Neural progenitor cell (in vitro differentiated cells): ENCODE data around the gene ATP6V0E1.

Source experiments
- EZH2 ChIP-seq: fragments of 200-600 bp; sonication (generic); IDR thresholded peaks from 2 replicates; pipeline ENCODE4 v1.6.1; 2017; ENCODE audit warnings: antibody characterized with exemption, mild to moderate bottlenecking, moderate library complexity
- TF ChIP-seq, protein P1 (sequence below): fragments of 200-600 bp; sonication (generic); IDR thresholded peaks from 2 replicates; pipeline ENCODE4 v1.5.1; 2017; ENCODE audit warnings: antibody characterized with exemption, mild to moderate bottlenecking

DNA sequence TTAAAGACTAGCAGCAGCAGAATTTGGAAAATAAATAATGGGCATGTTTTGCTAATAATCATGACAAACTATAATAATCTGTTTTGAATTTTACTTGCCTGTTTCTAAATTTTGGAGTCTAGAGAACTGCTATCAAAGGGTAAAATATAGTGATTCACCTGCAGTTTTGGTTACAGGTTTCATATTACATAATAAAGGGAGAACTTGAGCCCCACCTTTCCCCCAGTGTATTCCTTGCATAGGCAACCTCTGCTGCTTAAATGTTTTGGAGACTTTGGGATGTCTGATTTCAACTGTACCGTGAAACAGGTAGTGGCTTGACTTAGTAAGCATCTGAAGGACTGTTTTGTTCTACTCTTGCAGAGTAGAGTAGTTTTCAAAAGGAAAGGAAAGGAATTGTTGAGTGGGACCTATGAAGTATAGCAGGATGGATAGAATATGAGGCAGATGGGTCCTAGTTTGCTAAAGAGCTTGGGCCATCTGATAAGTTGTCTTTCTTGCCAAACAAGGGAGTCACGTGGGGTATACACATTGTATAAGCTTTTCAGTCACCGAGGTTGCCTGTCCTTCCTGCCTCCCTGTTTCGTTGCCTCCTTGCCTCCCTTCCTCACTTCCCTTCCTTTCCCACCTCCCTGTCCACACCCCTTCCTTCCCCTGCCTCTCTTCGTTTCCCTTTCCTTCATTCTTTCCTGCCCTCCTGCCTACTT is 91.7 kb downstream of the ATP6V0E1 start:
- TF ChIP-seq, protein P1, sequence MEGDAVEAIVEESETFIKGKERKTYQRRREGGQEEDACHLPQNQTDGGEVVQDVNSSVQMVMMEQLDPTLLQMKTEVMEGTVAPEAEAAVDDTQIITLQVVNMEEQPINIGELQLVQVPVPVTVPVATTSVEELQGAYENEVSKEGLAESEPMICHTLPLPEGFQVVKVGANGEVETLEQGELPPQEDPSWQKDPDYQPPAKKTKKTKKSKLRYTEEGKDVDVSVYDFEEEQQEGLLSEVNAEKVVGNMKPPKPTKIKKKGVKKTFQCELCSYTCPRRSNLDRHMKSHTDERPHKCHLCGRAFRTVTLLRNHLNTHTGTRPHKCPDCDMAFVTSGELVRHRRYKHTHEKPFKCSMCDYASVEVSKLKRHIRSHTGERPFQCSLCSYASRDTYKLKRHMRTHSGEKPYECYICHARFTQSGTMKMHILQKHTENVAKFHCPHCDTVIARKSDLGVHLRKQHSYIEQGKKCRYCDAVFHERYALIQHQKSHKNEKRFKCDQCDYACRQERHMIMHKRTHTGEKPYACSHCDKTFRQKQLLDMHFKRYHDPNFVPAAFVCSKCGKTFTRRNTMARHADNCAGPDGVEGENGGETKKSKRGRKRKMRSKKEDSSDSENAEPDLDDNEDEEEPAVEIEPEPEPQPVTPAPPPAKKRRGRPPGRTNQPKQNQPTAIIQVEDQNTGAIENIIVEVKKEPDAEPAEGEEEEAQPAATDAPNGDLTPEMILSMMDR, result no peak
- TF ChIP-seq EZH2, result no peak
